Measurements from ENCODE around the gene SMU1.

DNA sequence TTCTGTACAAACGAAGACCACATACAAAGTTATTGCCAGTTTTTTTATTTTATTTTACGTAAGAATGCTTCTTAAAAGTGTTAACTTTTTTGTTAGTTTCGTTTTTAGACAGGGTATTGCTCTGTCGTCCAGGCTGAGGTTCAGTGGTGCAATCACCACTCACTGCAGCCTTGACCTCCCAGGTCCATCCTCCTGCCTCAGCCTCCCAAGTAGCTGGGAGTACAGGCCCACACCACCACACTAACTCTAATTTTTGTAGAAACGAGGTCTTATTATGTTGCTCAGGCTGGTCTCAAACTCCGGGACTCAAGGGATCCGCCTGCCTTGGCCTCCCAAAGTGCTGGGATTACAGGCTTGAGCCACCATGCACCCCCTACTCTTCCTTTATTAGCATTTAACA is 53.7 kb downstream of the SMU1 start:
- TF ChIP-seq EZH2 (IDR thresholded peaks at IDR 0.05; ENCODE audit: low read length, missing control alignments): no peak
- TF ChIP-seq, protein P1, sequence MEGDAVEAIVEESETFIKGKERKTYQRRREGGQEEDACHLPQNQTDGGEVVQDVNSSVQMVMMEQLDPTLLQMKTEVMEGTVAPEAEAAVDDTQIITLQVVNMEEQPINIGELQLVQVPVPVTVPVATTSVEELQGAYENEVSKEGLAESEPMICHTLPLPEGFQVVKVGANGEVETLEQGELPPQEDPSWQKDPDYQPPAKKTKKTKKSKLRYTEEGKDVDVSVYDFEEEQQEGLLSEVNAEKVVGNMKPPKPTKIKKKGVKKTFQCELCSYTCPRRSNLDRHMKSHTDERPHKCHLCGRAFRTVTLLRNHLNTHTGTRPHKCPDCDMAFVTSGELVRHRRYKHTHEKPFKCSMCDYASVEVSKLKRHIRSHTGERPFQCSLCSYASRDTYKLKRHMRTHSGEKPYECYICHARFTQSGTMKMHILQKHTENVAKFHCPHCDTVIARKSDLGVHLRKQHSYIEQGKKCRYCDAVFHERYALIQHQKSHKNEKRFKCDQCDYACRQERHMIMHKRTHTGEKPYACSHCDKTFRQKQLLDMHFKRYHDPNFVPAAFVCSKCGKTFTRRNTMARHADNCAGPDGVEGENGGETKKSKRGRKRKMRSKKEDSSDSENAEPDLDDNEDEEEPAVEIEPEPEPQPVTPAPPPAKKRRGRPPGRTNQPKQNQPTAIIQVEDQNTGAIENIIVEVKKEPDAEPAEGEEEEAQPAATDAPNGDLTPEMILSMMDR (conservative IDR thresholded peaks at IDR 0.05 in 1 of 2, IDR thresholded peaks at IDR 0.05 in 1 of 2; ENCODE audit: low read depth in 1 of 2, low read length in 2 of 2): no peak
